NCI-H2029 treated with DMSO at 0.1 percent for 48 hours (cell line): Measurements from ENCODE around the gene LSAMP.

Experiments used
- DNase-seq: peaks from one replicate; lab custom pipeline; 2025; lab: John Stamatoyannopoulos, UW

The LSAMP gene

GRCh38 chr3:116354382-116354781 lies 90.9 kb downstream of the LSAMP start:
- DNase-seq, result no peak

- no peak for DNase-seq
Measured at GRCh38 chr3:116350119-116350733, 95.1 kb downstream of the LSAMP start.

- DNase-seq, result no peak
Measured at GRCh38 chr3:116348216-116348615, 97.1 kb downstream of the LSAMP start.

GRCh38 chr3:116342499-116342898 lies 102.8 kb downstream of the LSAMP start:
- DNase-seq, result no peak

- DNase-seq, result no peak
Measured at GRCh38 chr3:116341899-116342298, 103.4 kb downstream of the LSAMP start.

GRCh38 chr3:116341381-116341780 lies 103.9 kb downstream of the LSAMP start:
- DNase-seq, result no peak

- DNase-seq, result no peak
Measured at GRCh38 chr3:116340680-116341216, 104.5 kb downstream of the LSAMP start.

- no peak for DNase-seq
Measured at GRCh38 chr3:116339441-116340028, 105.8 kb downstream of the LSAMP start.

GRCh38 chr3:116338713-116339112 lies 106.6 kb downstream of the LSAMP start:
- DNase-seq, result no peak

- no peak for DNase-seq
Measured at GRCh38 chr3:116337229-116337628, 108.1 kb downstream of the LSAMP start.

- no peak for DNase-seq
Measured at GRCh38 chr3:116331380-116331779, 113.9 kb downstream of the LSAMP start.

GRCh38 chr3:116322750-116323375 lies 122.4 kb downstream of the LSAMP start:
- DNase-seq, result no peak

GRCh38 chr3:116318370-116318769 lies 126.9 kb downstream of the LSAMP start:
- no peak for DNase-seq

- no peak for DNase-seq
Measured at GRCh38 chr3:116316771-116317170, 128.5 kb downstream of the LSAMP start.

- no peak for DNase-seq
Measured at GRCh38 chr3:116314476-116314875, 130.8 kb downstream of the LSAMP start.

- DNase-seq, result no peak
Measured at GRCh38 chr3:116306720-116307119, 138.6 kb downstream of the LSAMP start.

GRCh38 chr3:116306149-116306548 lies 139.1 kb downstream of the LSAMP start:
- DNase-seq, result no peak

- DNase-seq, result no peak
Measured at GRCh38 chr3:116302087-116302747, 143.1 kb downstream of the LSAMP start.

GRCh38 chr3:116301422-116301821 lies 143.9 kb downstream of the LSAMP start:
- no peak for DNase-seq

- no peak for DNase-seq
Measured at GRCh38 chr3:116300226-116300625, 145.1 kb downstream of the LSAMP start.

GRCh38 chr3:116299646-116300081 lies 145.6 kb downstream of the LSAMP start:
- no peak for DNase-seq

- no peak for DNase-seq
Measured at GRCh38 chr3:116298151-116298550, 147.1 kb downstream of the LSAMP start.

GRCh38 chr3:116291141-116291540 lies 154.1 kb downstream of the LSAMP start:
- DNase-seq, result no peak
